Activated T-helper 2 cell treated with anti-CD3 and anti-CD28 coated beads, Interferon-gamma antibody, Interleukin-2, Interleukin-4, amounts not matched to agents 10 μg/mL and 5 μg/mL and 100 μg/mL, durations not matched to agents 14 hours and 24 hours and 36 hours (primary cell): Measurements from ENCODE around the gene TPI1. TPM values are rescaled to one million over a fixed set of nuclear protein-coding genes. Genes with fewer than 3 reads are reported as not detected.

Experiments
- DNase-seq: peaks from one replicate; pipeline ENCODE4 v3.0.0; 2021; ENCODE audit warnings: low spot score
- H3K27ac Mint-ChIP-seq: one replicate; pipeline ENCODE4 v1.8.0; 2021; ENCODE audit warnings: mixed read lengths
- H3K27me3 Mint-ChIP-seq: one replicate; pipeline ENCODE4 v1.8.0; 2021; ENCODE audit warnings: low read depth, mixed read lengths
- H3K36me3 Mint-ChIP-seq: one replicate; pipeline ENCODE4 v1.8.0; 2021; ENCODE audit warnings: low read depth, mixed read lengths
- H3K4me1 Mint-ChIP-seq: one replicate; pipeline ENCODE4 v1.8.0; 2021; ENCODE audit warnings: low read depth, mixed read lengths
- H3K4me3 Mint-ChIP-seq: one replicate; pipeline ENCODE4 v1.8.0; 2021; ENCODE audit warnings: low read depth, mild to moderate bottlenecking, moderate library complexity, mixed read lengths
- H3K9me3 Mint-ChIP-seq: one replicate; pipeline ENCODE4 v1.8.0; 2021; ENCODE audit warnings: mixed read lengths
- intact Hi-C: fragments of 100-400 bp; cut with micrococcal nuclease; formaldehyde crosslinking; loops from one replicate; pipeline ENCODE4 v1.15.1; 2023
- total RNA-seq: library from RNA; stranded (reverse); gene quantifications from 2 replicates; pipeline ENCODE4 v1.2.3, GENCODE V29; 2022

Gene TPI1
- total RNA-seq, 1 donor from 2014 or later = 1,708 TPM

DNA sequence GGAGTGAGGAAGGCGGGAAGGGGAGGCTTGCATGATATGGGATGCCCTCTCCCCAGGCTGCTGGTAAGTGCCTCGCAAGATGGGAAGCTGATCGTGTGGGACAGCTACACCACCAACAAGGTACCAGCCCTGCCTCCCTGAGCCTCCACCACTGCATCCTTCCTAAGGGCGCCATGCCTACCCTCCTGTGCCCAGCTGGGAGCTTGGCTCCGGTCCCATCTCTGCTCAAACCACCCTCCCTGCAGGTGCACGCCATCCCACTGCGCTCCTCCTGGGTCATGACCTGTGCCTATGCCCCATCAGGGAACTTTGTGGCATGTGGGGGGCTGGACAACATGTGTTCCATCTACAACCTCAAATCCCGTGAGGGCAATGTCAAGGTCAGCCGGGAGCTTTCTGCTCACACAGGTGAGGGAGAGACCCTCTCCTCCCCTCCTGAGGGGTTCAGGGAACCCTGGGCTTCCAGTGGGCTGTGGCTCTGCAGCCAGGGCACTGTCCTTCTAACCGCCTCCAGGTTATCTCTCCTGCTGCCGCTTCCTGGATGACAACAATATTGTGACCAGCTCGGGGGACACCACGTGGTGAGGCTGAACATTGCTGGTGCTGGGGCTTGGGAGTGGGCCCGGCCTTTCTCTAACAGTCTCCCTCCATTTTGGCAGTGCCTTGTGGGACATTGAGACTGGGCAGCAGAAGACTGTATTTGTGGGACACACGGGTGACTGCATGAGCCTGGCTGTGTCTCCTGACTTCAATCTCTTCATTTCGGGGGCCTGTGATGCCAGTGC lies 24.0 kb upstream of the TPI1 start:
- H3K4me1 Mint-ChIP-seq = peaks cover 5% of the 10 kb centered on the region
- peaks cover 16% of the 10 kb centered on the region for H3K36me3 Mint-ChIP-seq
- DNase-seq = no peak
- intact Hi-C loops = no loop called here
- no peaks in the 10 kb centered on the region for H3K27me3 Mint-ChIP-seq
- H3K9me3 Mint-ChIP-seq = no peaks in the 10 kb centered on the region
- H3K4me3 Mint-ChIP-seq = no peak overlapping the region
- H3K27ac Mint-ChIP-seq = no peak overlapping the region

DNA sequence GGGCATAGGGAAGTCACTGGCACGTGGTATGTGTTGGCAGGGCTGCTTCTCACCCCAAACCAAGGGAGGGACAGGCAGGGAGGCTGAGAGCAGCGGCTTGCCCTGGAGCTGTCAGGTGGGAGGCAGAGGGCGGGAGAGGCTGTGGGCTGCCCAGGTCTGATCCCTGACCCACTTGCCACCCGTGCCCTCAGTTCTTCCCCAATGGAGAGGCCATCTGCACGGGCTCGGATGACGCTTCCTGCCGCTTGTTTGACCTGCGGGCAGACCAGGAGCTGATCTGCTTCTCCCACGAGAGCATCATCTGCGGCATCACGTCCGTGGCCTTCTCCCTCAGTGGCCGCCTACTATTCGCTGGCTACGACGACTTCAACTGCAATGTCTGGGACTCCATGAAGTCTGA lies 21.9 kb upstream of the TPI1 start:
- Mint-ChIP-seq H3K36me3 (peaks cover 28% of the 10 kb centered on the region), H3K4me3 (no peak overlapping the region), H3K4me1 (peaks cover 18% of the 10 kb centered on the region), H3K9me3 (no peaks in the 10 kb centered on the region), H3K27me3 (no peaks in the 10 kb centered on the region), H3K27ac (no peak overlapping the region)
- no peak for DNase-seq
- intact Hi-C loops = no loop called here

DNA sequence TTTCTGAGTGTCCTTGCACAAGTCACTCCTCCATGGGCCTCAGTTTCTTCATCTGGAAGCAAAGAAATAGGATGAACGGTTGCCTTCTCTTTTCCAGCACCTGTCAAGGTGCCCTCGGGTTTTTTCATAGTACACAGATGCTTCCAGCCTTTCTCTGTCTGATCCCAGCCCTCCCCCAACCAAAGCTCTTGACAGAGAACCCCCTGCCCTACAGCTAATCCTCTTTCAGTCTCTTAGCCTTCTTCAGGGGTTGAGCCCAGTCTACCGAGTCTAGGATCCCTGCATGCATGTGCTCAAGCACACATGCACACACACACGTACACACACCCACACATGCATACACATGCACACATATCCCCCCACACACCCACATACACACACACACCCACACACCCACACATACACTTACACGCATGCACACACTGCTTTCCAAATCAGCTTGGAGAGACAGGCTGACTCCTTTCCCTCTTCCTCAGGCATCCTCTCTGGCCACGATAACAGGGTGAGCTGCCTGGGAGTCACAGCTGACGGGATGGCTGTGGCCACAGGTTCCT lies 20.9 kb upstream of the TPI1 start:
- intact Hi-C loops = no loop called here
- Mint-ChIP-seq H3K36me3 (peaks cover 34% of the 10 kb centered on the region), H3K4me3 (no peak overlapping the region), H3K27me3 (no peaks in the 10 kb centered on the region), H3K9me3 (no peaks in the 10 kb centered on the region), H3K27ac (no peak overlapping the region), H3K4me1 (peaks cover 21% of the 10 kb centered on the region)
- no peak for DNase-seq

DNA sequence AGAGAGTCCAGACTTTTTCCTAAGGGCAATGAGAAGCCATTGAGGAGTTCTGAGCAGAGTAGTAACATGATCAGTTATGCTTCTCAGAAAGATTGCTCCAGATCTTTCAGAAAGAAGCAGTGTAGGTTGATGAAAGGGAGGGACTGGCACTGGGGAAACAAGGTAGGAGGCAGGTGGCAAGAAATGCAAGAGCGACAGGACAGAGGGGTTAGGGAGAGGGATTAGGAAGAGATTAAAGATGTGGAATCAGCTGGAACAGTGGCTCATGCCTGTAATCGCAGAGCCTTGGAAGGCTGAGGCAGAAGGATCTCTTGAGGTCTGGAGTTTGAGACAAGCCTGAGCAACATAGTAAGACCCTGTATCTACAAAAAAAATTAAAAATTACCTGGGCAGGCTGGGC lies 19.7 kb upstream of the TPI1 start:
- H3K36me3 Mint-ChIP-seq = peaks cover 34% of the 10 kb centered on the region
- H3K27ac Mint-ChIP-seq = peak overlapping the region; percentile 40
- intact Hi-C loops = no loop called here

DNA sequence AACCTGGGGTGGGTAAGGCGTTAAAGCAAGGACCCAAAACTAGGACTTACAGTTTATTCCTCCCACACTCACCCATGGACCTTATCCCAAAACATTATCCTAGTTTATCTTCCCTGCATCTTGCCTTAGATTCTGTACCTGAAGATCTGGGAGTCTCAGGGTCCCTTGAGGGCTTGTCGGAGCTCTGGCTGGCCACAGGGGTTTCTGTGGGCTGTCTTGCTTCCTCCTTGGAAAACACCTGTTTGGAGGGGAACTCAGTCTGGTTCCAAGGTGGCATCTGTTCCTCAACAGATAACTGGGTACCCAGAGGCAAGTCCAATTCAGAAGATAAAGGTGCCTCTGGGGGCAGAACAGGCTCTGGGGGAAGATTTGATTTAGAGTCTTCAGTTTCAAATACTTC lies 17.9 kb upstream of the TPI1 start:
- Mint-ChIP-seq H3K4me1 (peaks cover 34% of the 10 kb centered on the region), H3K9me3 (no peaks in the 10 kb centered on the region), H3K4me3 (peak overlapping the region; percentile 96), H3K36me3 (peaks cover 44% of the 10 kb centered on the region), H3K27me3 (no peaks in the 10 kb centered on the region), H3K27ac (no peak overlapping the region)
- no peak for DNase-seq
- intact Hi-C loops = no loop called here

More for the DNA sequence above, 19.7 kb upstream of the TPI1 start:
- Mint-ChIP-seq H3K9me3 (no peaks in the 10 kb centered on the region), H3K4me3 (peak overlapping the region; percentile 60), H3K27me3 (no peaks in the 10 kb centered on the region), H3K4me1 (peaks cover 21% of the 10 kb centered on the region)
- DNase-seq = no peak

DNA sequence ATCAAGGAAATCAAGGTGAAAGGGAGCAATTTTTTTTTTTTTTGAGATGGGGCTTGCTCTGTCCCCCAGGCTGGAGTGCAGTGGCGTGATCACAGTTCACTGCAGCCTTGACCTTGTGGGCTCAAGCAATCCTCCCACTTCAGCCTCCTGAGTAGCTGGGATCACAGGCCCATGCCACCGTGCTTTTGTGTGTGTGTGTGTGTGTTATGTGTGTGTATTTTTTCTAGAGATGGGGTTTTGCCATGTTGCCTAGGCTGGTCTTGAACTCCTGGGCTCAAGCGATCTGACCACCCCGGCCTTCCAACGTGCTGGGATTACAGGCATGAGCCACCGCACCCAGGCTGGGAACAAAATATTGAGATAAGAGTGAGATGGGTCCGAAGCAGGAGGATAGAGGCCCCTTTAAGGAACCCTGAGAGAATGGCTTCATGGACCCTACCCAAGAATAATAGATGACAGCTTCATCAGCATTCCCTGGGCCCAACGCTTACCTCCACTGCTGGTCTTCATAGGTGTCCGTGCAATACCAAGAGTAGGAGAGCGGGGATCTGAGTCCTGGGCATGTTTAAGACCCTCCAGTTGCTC lies 17.3 kb upstream of the TPI1 start:
- Mint-ChIP-seq H3K27ac (peak overlapping the region; percentile 39), H3K36me3 (peaks cover 44% of the 10 kb centered on the region), H3K4me3 (peak overlapping the region; percentile 96), H3K9me3 (no peaks in the 10 kb centered on the region), H3K4me1 (peaks cover 34% of the 10 kb centered on the region), H3K27me3 (no peaks in the 10 kb centered on the region)
- DNase-seq = no peak
- intact Hi-C loops = loop anchor here (5.0 kb wide), 2 partner anchors 283 to 358 kb away; partner anchors contain the start of genes MRPL51, NCAPD2 and NOP2

DNA sequence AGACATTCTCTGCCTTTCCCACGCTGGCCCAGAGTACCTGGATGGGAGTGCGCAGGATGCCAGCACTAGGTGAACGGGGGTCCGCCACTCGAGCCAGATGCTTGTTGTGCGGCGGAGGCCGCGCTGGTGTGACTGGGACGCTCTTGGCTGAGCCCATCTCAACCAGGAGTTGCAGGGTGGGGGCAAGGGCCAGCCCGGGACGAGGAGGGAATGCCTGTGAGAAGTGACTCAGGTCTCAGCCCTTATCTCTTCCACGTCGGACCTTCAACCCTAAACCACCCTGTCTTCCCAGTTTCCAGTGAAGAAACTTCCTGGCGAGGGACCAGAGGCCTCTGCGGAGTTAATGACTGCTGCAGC lies 16.6 kb upstream of the TPI1 start:
- Mint-ChIP-seq H3K27ac (peak overlapping the region; percentile 97), H3K27me3 (no peaks in the 10 kb centered on the region), H3K9me3 (no peaks in the 10 kb centered on the region), H3K36me3 (peaks cover 47% of the 10 kb centered on the region), H3K4me3 (peak overlapping the region; percentile 96), H3K4me1 (peaks cover 34% of the 10 kb centered on the region)
- intact Hi-C loops = loop anchor here (1.0 to 5.0 kb wide), 3 partner anchors 120 to 358 kb away; partner anchors contain the start of genes EMG1, MRPL51, NCAPD2 and NOP2
- DNase-seq = no peak

DNA sequence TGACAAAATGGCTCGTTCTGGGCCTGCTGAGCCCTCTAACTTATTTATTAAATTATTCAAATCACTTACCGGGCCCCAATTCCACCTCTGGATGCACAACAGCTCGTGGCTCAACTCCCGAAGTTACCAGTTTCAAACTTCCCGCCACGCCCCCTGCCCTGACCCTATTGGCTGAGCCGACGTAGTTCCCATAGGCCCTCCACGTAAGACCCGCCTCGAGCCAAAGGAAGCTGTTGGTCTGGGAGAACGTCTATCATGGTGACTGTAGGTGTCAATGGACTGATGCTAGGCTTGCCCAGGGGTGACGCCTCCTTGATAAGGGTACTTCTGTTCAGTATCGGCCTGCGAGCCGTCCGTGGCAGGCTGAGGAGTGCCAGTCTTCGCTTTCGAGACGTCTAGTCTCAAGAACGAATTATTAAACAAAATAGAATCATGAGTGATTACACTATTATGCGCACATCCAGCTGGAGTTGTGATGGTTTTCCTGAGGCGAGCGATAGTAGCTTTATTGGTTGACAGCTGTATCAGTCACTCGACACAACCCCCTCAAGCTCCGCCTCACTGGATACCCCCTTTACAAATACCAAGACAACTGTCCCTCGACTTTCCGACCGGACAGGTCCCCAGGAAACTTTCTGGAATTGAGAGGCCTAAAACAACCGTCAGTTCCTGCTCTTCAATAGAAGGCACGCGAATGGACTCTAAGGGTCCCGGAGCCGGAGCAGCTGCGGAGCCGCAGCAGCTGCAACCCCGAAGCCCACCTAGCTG lies 16.0 kb upstream of the TPI1 start, which contains the start of gene CDCA3:
TSS of gene CDCA3 (minus strand) at position 134 of the 768 bp plus-strand sequence. CDS start 334 bp downstream, outside the sequence.
- H3K4me1 Mint-ChIP-seq = peaks cover 34% of the 10 kb centered on the region
- no peaks in the 10 kb centered on the region for H3K9me3 Mint-ChIP-seq
- intact Hi-C loops = loop anchor here (1.0 to 5.0 kb wide), 3 partner anchors 119 to 359 kb away; partner anchors contain the start of genes EMG1, MRPL51, NCAPD2 and NOP2
- peaks cover 49% of the 10 kb centered on the region for H3K36me3 Mint-ChIP-seq
- peak within 1 kb of the TSS; percentile 97 for H3K27ac Mint-ChIP-seq
- peak within 1 kb of the TSS; percentile 96 for H3K4me3 Mint-ChIP-seq
- peak; percentile 92 for DNase-seq
- H3K27me3 Mint-ChIP-seq = no peaks in the 10 kb centered on the region

DNA sequence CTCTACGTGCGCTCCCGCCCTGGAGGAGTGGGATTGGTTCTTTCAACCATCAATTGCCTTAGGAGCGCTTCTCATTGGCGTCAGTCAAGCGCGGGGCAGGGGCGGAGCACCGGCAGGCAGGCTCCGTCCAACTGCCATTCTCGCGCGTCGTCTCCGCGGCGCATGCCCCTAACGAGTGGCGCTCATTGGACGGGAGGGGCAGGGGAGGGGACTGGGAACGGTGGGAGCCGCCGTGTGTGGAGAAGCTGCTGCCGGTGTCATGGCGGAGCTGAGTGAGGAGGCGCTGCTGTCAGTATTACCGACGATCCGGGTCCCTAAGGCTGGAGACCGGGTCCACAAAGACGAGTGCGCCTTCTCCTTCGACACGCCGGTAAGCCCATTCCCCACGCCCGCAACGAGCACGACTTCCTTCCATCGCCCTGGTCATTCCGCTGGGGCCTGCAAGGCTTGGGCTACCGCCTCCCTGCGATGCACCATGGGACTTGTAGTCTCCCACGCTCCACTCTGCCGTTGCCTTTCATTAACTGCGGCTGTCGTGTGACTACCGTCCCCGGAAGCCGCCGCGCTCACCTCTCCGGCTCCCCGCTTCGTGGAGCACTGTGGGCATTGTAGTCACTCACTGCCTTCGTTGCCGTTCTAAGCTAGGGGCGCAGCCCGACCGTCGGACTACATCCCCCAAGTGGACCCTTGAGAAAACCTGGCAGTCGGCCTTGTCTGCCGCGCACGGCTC lies 15.2 kb upstream of the TPI1 start, which contains the start of gene USP5:
TSS of gene USP5 (plus strand) at position 230 of the 730 bp plus-strand sequence. CDS start at position 260, 30 bp downstream.
- H3K4me1 Mint-ChIP-seq = peaks cover 34% of the 10 kb centered on the region
- peak; percentile 99 for DNase-seq
- H3K4me3 Mint-ChIP-seq = peak within 1 kb of the TSS; percentile 96
- peaks cover 47% of the 10 kb centered on the region for H3K36me3 Mint-ChIP-seq
- H3K9me3 Mint-ChIP-seq = no peaks in the 10 kb centered on the region
- peak within 1 kb of the TSS; percentile 97 for H3K27ac Mint-ChIP-seq
- H3K27me3 Mint-ChIP-seq = no peaks in the 10 kb centered on the region
- intact Hi-C loops = loop anchor here (1.0 to 5.0 kb wide), 10 partner anchors 15 to 360 kb away; partner anchors contain the start of genes EMG1, ING4, MLF2 and MRPL51

DNA sequence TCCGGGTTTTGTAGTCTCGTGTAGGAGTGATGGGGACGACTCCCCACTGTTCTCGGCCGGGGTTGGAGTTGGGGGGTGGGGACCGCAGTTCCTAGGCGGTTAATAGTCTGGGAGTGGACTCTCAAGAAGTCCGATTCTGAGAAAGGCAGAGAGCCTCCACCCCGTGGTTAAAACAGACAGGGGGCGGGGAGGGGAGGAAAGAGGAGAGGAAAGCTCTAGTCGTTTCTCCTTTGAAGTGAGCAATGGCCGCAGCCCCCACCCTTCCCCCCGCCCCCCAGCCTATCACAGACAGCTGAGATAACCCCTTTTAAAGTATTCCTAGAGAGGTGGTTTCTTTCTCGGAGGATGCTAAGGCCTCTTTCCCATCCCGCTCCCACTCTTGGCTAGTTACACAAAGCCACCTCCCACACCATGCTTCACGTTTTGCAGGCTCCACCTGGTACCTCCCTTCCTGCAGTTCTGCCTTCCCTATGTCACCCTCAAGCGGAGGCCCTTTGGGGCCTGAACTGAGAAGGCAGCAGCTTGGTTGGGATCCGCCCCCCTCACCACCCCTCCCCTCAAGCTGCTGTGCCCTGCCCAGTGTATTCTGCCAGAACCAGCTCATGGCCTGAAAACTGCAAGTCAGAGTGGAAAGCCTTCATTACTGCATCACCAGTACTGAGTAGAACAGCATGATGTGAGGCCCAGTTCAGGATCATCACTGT lies 14.5 kb upstream of the TPI1 start:
- peak overlapping the region; percentile 96 for H3K4me3 Mint-ChIP-seq
- peaks cover 31% of the 10 kb centered on the region for H3K4me1 Mint-ChIP-seq
- peaks cover 48% of the 10 kb centered on the region for H3K36me3 Mint-ChIP-seq
- H3K27me3 Mint-ChIP-seq = no peaks in the 10 kb centered on the region
- DNase-seq = peak; percentile 61
- intact Hi-C loops = loop anchor here (1.0 to 5.0 kb wide), 9 partner anchors 14 to 361 kb away; partner anchors contain the start of genes ING4, MLF2, MRPL51 and NCAPD2
- peak overlapping the region; percentile 97 for H3K27ac Mint-ChIP-seq
- no peaks in the 10 kb centered on the region for H3K9me3 Mint-ChIP-seq

DNA sequence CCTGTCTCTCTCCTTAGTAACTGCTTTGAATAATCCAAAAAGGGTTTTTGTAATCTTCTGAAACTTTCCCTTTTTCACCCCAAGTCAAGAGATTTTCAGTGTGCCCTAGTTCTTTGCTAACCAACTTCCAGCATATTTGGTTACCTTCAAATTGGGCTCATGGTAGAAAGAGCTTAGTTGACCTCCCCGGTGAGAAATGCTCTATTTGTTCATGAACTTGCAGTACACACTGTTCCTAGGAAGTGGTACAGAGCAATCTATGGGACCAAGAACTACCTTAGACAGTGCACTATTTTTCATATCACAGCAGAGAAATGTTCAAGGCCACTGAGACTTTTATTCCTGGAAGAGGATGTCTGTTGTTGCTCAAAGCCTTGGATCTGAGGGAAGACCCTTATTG lies 13.7 kb upstream of the TPI1 start:
- intact Hi-C loops = loop anchor here (2.0 to 5.0 kb wide), 3 partner anchors 63 to 361 kb away; partner anchors contain the start of genes MRPL51, NCAPD2 and NOP2
- peak overlapping the region; percentile 96 for H3K4me3 Mint-ChIP-seq
- H3K4me1 Mint-ChIP-seq = peaks cover 27% of the 10 kb centered on the region
- DNase-seq = no peak
- H3K9me3 Mint-ChIP-seq = no peaks in the 10 kb centered on the region
- H3K27me3 Mint-ChIP-seq = no peaks in the 10 kb centered on the region
- peak overlapping the region; percentile 97 for H3K27ac Mint-ChIP-seq
- H3K36me3 Mint-ChIP-seq = peaks cover 49% of the 10 kb centered on the region
